HuH-7 (cell line): Measurements from ENCODE around the gene GASK1B.

Experiments used
- DNase-seq: peaks from one replicate; pipeline ENCODE4 v3.0.0; 2011; ENCODE audit warnings: low spot score

The GASK1B gene

DNA sequence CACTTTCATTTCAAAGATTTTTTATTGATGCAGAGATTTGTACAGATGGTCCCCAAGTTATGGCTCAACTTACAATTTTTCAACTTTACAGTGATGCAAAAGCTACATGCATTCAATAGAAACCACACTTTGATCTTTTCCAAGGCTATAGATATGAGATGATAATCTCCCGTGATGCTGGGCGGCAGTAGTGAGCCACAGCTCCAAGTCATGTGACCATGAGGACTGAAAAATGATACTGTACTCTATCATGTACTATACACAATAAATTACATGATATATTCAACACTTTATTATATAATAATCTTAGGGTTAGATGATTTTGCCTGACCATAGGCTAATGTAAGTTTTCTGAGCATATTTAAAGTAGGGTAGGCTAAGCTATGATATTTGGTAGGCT is 14.0 kb upstream of the GASK1B start:
- DNase-seq: no peak

GRCh38 chr4:158182736-158183135 is 9.9 kb upstream of the GASK1B start:
- no peak for DNase-seq

- no peak for DNase-seq
These were observed 9.1 kb upstream of the GASK1B start for GRCh38 chr4:158181906-158182305.

GRCh38 chr4:158179465-158179864 is 6.6 kb upstream of the GASK1B start:
- DNase-seq: no peak

GRCh38 chr4:158176776-158177175 is 4.0 kb upstream of the GASK1B start:
- no peak for DNase-seq

DNA sequence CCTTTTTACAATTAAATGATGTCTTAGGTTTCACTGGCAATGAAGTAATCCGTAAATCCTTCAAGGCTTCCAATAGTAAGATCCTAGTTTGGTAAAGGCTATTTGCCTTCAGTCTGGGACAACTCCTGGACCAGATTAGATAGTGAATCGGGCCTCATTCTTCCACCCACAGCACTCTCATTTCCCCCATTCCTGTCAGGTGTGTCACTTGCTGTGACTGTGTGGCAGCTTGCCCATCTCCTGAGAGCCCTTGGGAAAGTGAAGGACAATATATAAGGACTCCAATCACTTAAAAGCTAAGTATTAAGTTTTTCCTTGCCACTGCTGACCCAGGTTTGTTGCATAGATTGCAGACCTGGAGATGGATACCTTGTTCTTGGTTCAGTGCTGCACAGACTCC is 3.3 kb upstream of the GASK1B start:
- no peak for DNase-seq

DNA sequence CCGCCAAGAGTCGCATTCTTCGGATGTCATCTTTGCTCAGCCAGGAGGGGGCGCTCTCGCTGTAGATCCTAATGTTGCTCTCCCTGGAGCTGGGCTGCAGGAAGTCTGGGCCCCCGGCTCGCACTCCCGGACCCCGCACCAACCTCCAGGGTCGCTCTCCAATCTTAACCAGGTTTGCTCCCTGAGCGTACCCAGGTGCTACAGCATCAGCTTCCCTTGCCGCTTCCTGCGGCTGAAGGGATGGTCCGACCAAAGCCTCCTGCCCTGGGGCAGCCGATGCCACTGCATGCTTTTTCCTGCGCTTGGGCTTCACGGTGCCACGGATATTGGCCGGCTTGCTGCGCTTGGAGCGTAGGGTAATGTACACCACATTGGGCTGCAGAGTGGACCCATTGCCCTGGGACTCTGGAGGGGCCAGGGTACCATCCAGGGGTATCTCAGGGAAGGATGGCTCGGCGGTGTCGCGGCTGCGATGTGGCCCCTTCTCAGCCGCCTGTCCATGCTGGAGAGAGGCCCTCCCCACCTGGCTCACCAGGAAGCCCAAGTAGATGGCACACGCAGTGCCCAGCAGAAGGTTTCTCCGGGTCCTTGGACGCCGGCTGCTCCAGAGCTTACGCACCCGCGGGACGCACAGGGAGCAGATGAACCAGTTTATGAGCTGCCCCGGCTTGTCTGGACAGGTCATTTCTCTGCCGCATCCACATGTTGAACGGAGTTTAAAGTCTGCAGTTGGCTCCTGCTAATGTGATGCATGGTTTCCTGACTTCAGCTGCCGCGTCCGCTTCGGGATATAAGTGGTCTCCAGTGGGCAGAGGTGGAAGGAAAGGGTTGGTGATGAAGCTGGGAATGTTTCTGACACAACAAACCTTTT is 1.9 kb downstream of the GASK1B start:
- no peak for DNase-seq

DNA sequence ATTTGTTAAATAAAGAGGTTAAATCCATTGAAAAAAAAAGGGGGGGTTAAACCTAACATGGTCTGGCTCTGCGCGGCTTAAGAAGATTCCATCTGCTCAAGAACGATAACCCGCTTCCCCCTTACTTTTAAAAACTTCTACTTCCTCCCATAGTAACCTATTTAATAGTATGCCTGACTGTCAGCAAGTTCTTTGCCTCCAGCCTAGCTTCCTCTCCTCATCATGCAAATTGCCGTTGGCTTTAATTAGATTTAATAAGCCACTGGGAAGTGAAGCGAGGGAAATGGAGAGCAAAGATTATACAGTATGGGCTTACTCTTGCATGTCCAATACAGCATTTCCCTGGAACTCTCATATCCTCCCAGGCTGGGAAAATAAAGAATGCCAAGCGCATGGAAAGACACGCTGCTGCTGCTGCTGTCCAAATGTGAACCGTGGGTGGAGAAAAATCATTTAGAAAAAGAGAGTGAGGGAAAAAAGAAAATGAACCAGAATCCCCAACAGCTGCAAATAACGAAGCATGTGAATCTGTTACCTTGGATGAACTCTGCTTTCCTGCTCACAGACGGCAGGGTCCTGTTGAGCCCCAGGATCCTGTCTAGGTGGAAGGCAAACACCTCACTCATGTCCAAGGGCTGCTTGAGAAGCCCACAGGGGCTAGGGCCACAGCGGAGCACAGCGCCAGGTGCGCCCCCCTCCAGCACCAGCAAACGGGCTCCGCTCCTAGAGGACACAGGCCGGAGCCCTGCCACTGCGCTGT is 2.7 kb downstream of the GASK1B start:
- no peak for DNase-seq

- DNase-seq: no peak
These were observed 3.3 kb downstream of the GASK1B start for GRCh38 chr4:158169506-158169905.

GRCh38 chr4:158168606-158169005 is 4.2 kb downstream of the GASK1B start:
- no peak for DNase-seq

- DNase-seq: no peak
These were observed 6.1 kb downstream of the GASK1B start for GRCh38 chr4:158166701-158167100.

- no peak for DNase-seq
These were observed 8.0 kb downstream of the GASK1B start for GRCh38 chr4:158164768-158165213.

DNA sequence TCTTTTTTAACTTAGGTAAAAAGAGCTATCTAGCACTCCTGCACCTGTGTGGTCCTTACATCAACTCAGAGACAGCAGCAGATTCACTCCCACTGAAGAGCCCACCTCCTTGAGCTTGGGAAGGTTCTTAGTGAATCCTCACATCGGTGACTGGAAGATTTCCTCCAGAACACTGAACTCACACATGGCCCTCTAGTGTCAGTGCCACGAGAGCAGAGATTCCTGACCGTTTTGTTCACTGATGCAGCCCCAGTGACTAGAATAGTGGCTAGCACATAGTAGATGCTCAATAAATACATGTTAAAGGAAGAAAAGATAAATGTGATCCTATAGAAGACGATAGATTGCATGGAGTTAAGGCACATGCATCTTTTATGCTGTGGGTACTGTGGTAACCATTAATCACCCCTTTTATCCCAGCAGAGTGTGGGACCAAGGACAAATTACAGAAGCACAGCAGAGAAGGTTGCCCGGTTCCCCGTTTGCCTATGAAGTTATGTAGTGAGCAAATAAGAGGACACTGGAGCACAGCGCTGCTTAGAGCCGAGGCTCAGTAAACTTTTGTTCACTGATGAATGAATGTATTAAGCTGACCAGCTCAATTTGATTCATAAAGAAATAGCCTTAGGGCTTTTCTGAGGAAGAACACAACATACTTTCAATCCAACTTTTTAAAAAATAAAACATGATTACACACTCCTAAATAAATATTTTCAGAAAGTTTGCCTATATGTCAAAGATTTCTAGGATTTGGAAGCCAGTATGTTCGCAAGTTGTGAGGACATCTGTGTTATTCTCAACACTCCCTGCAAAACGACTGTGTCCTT is 8.7 kb downstream of the GASK1B start:
- no peak for DNase-seq

GRCh38 chr4:158162631-158163030 is 10.2 kb downstream of the GASK1B start:
- DNase-seq: no peak

- DNase-seq: no peak
These were observed 11.1 kb downstream of the GASK1B start for GRCh38 chr4:158161551-158162354.

GRCh38 chr4:158159718-158160094 is 13.1 kb downstream of the GASK1B start:
- no peak for DNase-seq

DNA sequence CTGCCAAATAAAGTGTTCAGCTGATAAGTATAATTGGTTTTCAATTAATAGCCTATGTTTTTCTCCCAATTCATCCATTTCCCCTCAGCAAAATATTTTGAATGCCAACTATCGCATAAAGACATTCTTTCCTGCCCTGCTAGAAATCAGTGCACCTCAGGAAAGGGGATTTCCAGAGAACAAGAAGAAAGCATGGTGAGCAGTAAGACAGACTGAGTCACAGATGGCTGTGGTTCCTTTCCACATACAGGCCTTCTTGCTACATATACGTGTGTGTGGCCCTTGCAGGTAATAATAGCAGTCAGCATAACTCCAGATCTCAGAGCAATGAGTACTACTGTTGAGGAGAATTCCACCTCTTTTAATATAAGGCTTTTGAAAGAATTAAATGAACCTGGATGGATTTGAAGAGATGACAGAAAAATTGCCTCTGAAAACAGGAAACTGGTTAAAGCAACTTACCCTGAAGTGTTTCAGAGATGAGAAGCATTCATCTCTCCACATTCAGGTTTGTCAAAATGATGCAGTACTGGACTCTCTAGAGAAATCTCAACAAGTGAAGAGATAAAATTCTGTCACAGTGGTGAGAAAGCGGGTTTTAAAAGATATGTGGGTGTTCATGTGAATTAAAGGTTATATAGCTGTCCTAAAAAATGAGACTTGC is 13.6 kb downstream of the GASK1B start:
- DNase-seq: no peak

DNA sequence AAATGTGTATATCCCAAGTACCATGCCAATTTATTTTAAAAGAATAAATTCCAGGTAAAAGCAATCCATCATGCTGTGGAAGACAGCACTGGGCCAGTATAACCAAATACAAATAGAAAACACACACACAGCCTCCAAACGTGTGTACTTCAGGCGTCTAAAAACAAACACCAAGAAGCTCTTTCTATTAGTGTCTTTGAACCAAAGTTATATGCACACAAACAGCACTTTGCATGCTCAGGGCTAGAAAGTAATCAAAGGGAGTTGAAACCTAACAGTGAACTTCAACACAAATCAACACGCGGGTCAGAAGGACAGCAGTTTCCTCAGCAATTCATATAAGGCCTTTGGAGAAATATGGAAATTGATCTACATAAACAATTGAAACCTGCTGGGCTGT is 15.4 kb downstream of the GASK1B start:
- no peak for DNase-seq

DNA sequence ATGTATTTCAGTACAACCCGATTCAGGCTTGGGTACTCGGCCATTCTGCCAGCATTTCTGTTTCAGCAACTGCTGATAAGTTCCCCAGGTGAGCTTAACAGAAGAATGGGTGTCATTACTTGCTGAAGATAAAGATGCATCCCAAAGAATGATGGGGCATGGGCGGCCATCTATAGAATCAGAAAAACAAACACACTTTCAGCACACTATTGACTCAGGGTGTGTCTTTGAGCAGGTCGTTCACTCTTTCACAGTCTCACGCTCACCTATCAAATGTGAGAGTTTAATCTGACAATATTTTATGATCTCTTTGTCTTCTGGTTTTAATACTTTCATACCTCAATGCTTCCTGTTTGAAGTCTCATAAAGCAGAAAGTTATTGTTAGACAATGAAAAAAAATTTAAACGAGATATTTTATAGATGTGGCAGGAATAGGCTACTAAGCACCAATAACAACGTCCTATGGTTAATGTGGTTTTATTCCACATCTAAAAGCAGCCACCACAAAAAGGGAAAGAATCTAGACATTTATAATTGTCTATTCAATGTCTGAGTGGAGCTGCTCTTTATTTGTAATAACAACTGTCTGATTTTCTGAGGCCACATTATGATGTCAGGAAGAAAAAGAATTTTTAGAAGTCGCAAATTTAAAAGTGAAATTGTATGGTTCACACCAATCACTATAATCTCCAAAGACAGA is 17.0 kb downstream of the GASK1B start:
- no peak for DNase-seq

DNA sequence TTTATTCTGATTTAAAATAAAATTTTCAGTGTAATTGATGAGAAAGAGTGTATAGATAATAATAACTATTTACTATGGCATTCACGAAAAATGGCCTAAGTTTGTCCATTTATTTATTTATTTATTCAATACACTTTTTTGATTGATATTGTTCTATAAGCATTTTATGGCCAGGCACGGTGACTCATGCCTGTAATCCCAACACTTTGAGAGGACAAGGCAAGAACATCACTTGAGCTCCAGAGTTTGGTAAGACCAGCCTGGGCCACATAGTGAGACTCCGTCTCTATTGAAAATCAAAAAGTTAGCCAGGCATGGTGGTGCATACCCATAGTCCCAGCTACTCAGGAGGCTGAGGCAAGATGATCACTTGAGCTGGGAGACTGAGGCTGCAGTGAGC is 25.7 kb downstream of the GASK1B start:
- no peak for DNase-seq
